T47D (cell line): ENCODE measurements around the gene TOM1L2.

Experiments used
- DNase-seq, 2 experiments: peaks; one replicate each; pipeline versions ENCODE4 v3.0.0 to v3.0.0-alpha.2; 2011 to 2012; ENCODE audit warnings: low read depth in 1 of 2, low spot score in 1 of 2
- JUND ChIP-seq: IDR thresholded peaks from 2 replicates; pipeline ENCODE4 v1.6.1; 2012; ENCODE audit warnings: low read depth
- in situ Hi-C: cut with HindIII; loops from 2 replicates; pipeline ENCODE4 v1.10.0; 2016; ENCODE audit warnings: low sequenced_read_pairs, low pct_unique_long_range_greater_than_20kb

Gene TOM1L2

GRCh38 chr17:17888821-17889220 lies 83.4 kb downstream of the TOM1L2 start:
- in situ Hi-C loops = no loop called here
- no peak for TF ChIP-seq JUND
- peak in 1 of 2 experiments; percentile 16 for DNase-seq

- no peak for DNase-seq
- in situ Hi-C loops = no loop called here
- no peak for TF ChIP-seq JUND
These were observed 83.8 kb downstream of the TOM1L2 start for GRCh38 chr17:17888371-17888770.

- DNase-seq = no peak
- no peak for TF ChIP-seq JUND
- in situ Hi-C loops = no loop called here
These were observed 84.4 kb downstream of the TOM1L2 start for GRCh38 chr17:17887752-17888304.

- in situ Hi-C loops = no loop called here
- no peak for TF ChIP-seq JUND
- DNase-seq = peak in 1 of 2 experiments; percentile 34
These were observed 85.5 kb downstream of the TOM1L2 start for GRCh38 chr17:17886726-17887125.

- DNase-seq = no peak
- in situ Hi-C loops = no loop called here
- TF ChIP-seq JUND = no peak
These were observed 86.0 kb downstream of the TOM1L2 start for GRCh38 chr17:17886226-17886625.

GRCh38 chr17:17884391-17885357 lies 87.5 kb downstream of the TOM1L2 start:
- in situ Hi-C loops = no loop called here
- no peak for TF ChIP-seq JUND
- DNase-seq = no peak

- in situ Hi-C loops = no loop called here
- no peak for TF ChIP-seq JUND
- DNase-seq = no peak
These were observed 88.4 kb downstream of the TOM1L2 start for GRCh38 chr17:17883801-17884200.

GRCh38 chr17:17882082-17882581 lies 90.1 kb downstream of the TOM1L2 start:
- in situ Hi-C loops = no loop called here
- DNase-seq = no peak
- no peak for TF ChIP-seq JUND

- in situ Hi-C loops = no loop called here
These were observed 91.5 kb downstream of the TOM1L2 start for GRCh38 chr17:17880577-17881196.

GRCh38 chr17:17877529-17878358 lies 94.5 kb downstream of the TOM1L2 start:
- TF ChIP-seq JUND = no peak
- no peak for DNase-seq
- in situ Hi-C loops = no loop called here

More at GRCh38 chr17:17880577-17881196, 91.5 kb downstream of the TOM1L2 start:
- TF ChIP-seq JUND = no peak
- DNase-seq = no peak

- no peak for DNase-seq
- in situ Hi-C loops = no loop called here
- TF ChIP-seq JUND = no peak
These were observed 95.2 kb downstream of the TOM1L2 start for GRCh38 chr17:17876959-17877528.

- no peak for TF ChIP-seq JUND
- in situ Hi-C loops = no loop called here
- no peak for DNase-seq
These were observed 97.7 kb downstream of the TOM1L2 start for GRCh38 chr17:17874478-17874877.
